GM23248 (cell line): ENCODE measurements around the gene FAM111A. TPM values are rescaled to one million over a fixed set of nuclear protein-coding genes. Genes with fewer than 3 reads are reported as not detected.

Experiments
- DNase-seq: peaks from one replicate; pipeline ENCODE4 v3.0.0-alpha.2; 2015
- H2AFZ ChIP-seq: fragments of 200-600 bp; sonication (generic); 2 replicates; pipeline ENCODE4 v1.6.1; 2016; ENCODE audit warnings: antibody characterized with exemption
- H3F3A ChIP-seq: fragments of 200-600 bp; sonication (generic); 2 replicates; pipeline ENCODE4 v1.6.1; 2016; ENCODE audit warnings: mild to moderate bottlenecking, antibody characterized with exemption, mixed run types; ENCODE audit not compliant: insufficient read depth
- H3K27ac ChIP-seq: fragments of 200-600 bp; sonication (generic); 2 replicates; pipeline ENCODE4 v1.5.1; 2016; ENCODE audit warnings: mild to moderate bottlenecking
- H3K27me3 ChIP-seq: fragments of 200-600 bp; sonication (generic); replicated peaks from 2 replicates; pipeline ENCODE4 v1.6.1; 2016; ENCODE audit warnings: mild to moderate bottlenecking; ENCODE audit not compliant: insufficient read depth
- H3K36me3 ChIP-seq: fragments of 200-600 bp; sonication (generic); 2 replicates; pipeline ENCODE4 v1.6.1; 2016; ENCODE audit warnings: low read depth, mild to moderate bottlenecking
- H3K4me1 ChIP-seq: fragments of 200-600 bp; sonication (generic); 2 replicates; pipeline ENCODE4 v1.6.1; 2016; ENCODE audit warnings: mild to moderate bottlenecking; ENCODE audit not compliant: insufficient read depth
- H3K4me2 ChIP-seq: fragments of 200-600 bp; sonication (generic); one replicate; pipeline ENCODE4 v1.6.1; 2016; ENCODE audit warnings: mild to moderate bottlenecking; ENCODE audit not compliant: unreplicated experiment
- H3K4me3 ChIP-seq: fragments of 200-600 bp; sonication (generic); 2 replicates; pipeline ENCODE4 v1.5.1; 2016; ENCODE audit warnings: mild to moderate bottlenecking
- H3K79me2 ChIP-seq: fragments of 200-600 bp; sonication (generic); 2 replicates; pipeline ENCODE4 v1.6.1; 2016; ENCODE audit warnings: mild to moderate bottlenecking; ENCODE audit not compliant: insufficient read depth
- H3K9ac ChIP-seq: fragments of 200-600 bp; sonication (generic); 2 replicates; pipeline ENCODE4 v1.6.1; 2016; ENCODE audit warnings: mild to moderate bottlenecking
- H3K9me2 ChIP-seq: fragments of 200-600 bp; sonication (generic); 2 replicates; pipeline ENCODE4 v1.6.1; 2016; ENCODE audit warnings: mixed run types, mild to moderate bottlenecking, moderate library complexity; ENCODE audit not compliant: insufficient read depth
- H3K9me3 ChIP-seq: fragments of 200-600 bp; sonication (generic); one replicate; pipeline ENCODE4 v1.6.1; 2017; ENCODE audit warnings: low read depth
- H4K20me1 ChIP-seq: fragments of 200-600 bp; sonication (generic); 2 replicates; pipeline ENCODE4 v1.6.0; 2016; ENCODE audit not compliant: insufficient read depth
- EZH2 ChIP-seq: fragments of 200-600 bp; sonication (generic); IDR thresholded peaks from 2 replicates; pipeline ENCODE4 v1.6.1; 2018; ENCODE audit warnings: antibody characterized with exemption, mild to moderate bottlenecking; ENCODE audit not compliant: insufficient read depth, poor library complexity, severe bottlenecking
- EZH2phosphoT487 ChIP-seq: fragments of 200-600 bp; sonication (generic); IDR thresholded peaks from 2 replicates; pipeline ENCODE4 v1.6.1; 2018; ENCODE audit warnings: antibody characterized with exemption, moderate library complexity, mild to moderate bottlenecking, low read depth; ENCODE audit not compliant: insufficient read depth
- WGBS, 2 experiments: methylation state at CpG; one replicate each; pipeline ENCODE4 v1.1.6; 2015 to 2017; ENCODE audit warnings: low lambda C conversion rate in 2 of 2, low coverage in 1 of 2; ENCODE audit errors: missing lambda C conversion rate in 2 of 2; 5-methylcytosine and 5-hydroxymethylcytosine counted together
- in situ Hi-C: fragments of 300-500 bp; cut with MboI; formaldehyde crosslinking; loops from 2 replicates; pipeline ENCODE4 v1.15.0; 2020
- polyA plus RNA-seq: library from polyadenylated mRNA; unstranded; fragments of >200 nt; fragmentation: Nextera tagmentation; extraction: Ambion mirVana; gene quantifications from 2 replicates; pipeline ENCODE4 v1.2.1, GENCODE V29; 2016
- total RNA-seq: library from RNA; depleted of rRNA; stranded (reverse); fragments of >200 nt; shearing (Covaris generic); gene quantifications from 2 replicates; pipeline ENCODE4 v1.2.3, GENCODE V29; 2014

Gene FAM111A
- total and polyA plus RNA-seq, 2 experiments from 2014 or later: 31.6 to 32.3 TPM

- no peaks in the 10 kb centered on the region for H3K4me1 ChIP-seq
- H3K27me3 ChIP-seq: no peaks in the 10 kb centered on the region; the same call in 1 of the 2 replicates
- H3K79me2 ChIP-seq: no peaks in the 10 kb centered on the region
- no peak overlapping the region for H3K4me3 ChIP-seq
- no peak overlapping the region for H3K4me2 ChIP-seq
- DNase-seq: no peak
- H3K36me3 ChIP-seq: no peaks in the 10 kb centered on the region
- no peak overlapping the region for H3K9ac ChIP-seq
- no peaks in the 10 kb centered on the region for H3F3A ChIP-seq
- no peak overlapping the region for H2AFZ ChIP-seq
- H3K27ac ChIP-seq: no peak overlapping the region
- H4K20me1 ChIP-seq: no peaks in the 10 kb centered on the region
- H3K9me3 ChIP-seq: no peaks in the 10 kb centered on the region
- TF ChIP-seq EZH2phosphoT487 (no peak), EZH2 (no peak)
- in situ Hi-C loops: loop anchor here (25.0 kb wide), 1 partner anchor 496 kb away; no protein-coding TSS in a partner anchor
- 91 to 92% methylated on average over 4 of the region's 4 CpGs for WGBS, 2 experiments
- no peaks in the 10 kb centered on the region for H3K9me2 ChIP-seq
These were observed 48.4 kb downstream of the FAM111A start for GRCh38 chr11:59191095-59191494.

GRCh38 chr11:59191890-59192289, 49.2 kb downstream of the FAM111A start:
- WGBS, 2 experiments: 58 to 60% methylated on average over 8 of the region's 8 CpGs
- no peaks in the 10 kb centered on the region for H3F3A ChIP-seq
- in situ Hi-C loops: loop anchor here (25.0 kb wide), 1 partner anchor 495 kb away; no protein-coding TSS in a partner anchor
- no peaks in the 10 kb centered on the region for H3K79me2 ChIP-seq
- no peaks in the 10 kb centered on the region for H3K36me3 ChIP-seq
- no peak overlapping the region for H3K9ac ChIP-seq
- no peaks in the 10 kb centered on the region for H4K20me1 ChIP-seq
- no peak for DNase-seq
- H3K27ac ChIP-seq: no peak overlapping the region
- no peaks in the 10 kb centered on the region for H3K9me2 ChIP-seq
- no peaks in the 10 kb centered on the region; the same call in 1 of the 2 replicates for H3K27me3 ChIP-seq
- no peaks in the 10 kb centered on the region for H3K4me1 ChIP-seq
- H3K4me3 ChIP-seq: no peak overlapping the region
- no peak overlapping the region for H2AFZ ChIP-seq
- H3K4me2 ChIP-seq: no peak overlapping the region
- no peak for TF ChIP-seq EZH2phosphoT487
- TF ChIP-seq EZH2: no peak
- no peaks in the 10 kb centered on the region for H3K9me3 ChIP-seq

- no peaks in the 10 kb centered on the region; the same call in 1 of the 2 replicates for H3K27me3 ChIP-seq
- TF ChIP-seq EZH2: no peak
- no peak for TF ChIP-seq EZH2phosphoT487
- H3F3A ChIP-seq: no peaks in the 10 kb centered on the region
- no peaks in the 10 kb centered on the region for H4K20me1 ChIP-seq
- no peak overlapping the region for H3K9ac ChIP-seq
- no peak overlapping the region for H2AFZ ChIP-seq
- no peaks in the 10 kb centered on the region for H3K4me1 ChIP-seq
- no peaks in the 10 kb centered on the region for H3K9me2 ChIP-seq
- WGBS, 2 experiments: 62 to 66% methylated on average over 4 of the region's 4 CpGs
- H3K36me3 ChIP-seq: no peaks in the 10 kb centered on the region
- no peak overlapping the region for H3K4me2 ChIP-seq
- no peaks in the 10 kb centered on the region for H3K79me2 ChIP-seq
- no peaks in the 10 kb centered on the region for H3K9me3 ChIP-seq
- no peak overlapping the region for H3K4me3 ChIP-seq
- DNase-seq: no peak
- H3K27ac ChIP-seq: no peak overlapping the region
- in situ Hi-C loops: loop anchor here (25.0 kb wide), 1 partner anchor 495 kb away; no protein-coding TSS in a partner anchor
These were observed 49.9 kb downstream of the FAM111A start for GRCh38 chr11:59192446-59193020.

GRCh38 chr11:59193587-59194130, 51.0 kb downstream of the FAM111A start:
- no peak overlapping the region for H3K9ac ChIP-seq
- no peak for DNase-seq
- no peaks in the 10 kb centered on the region for H3K4me1 ChIP-seq
- in situ Hi-C loops: loop anchor here (25.0 kb wide), 1 partner anchor 494 kb away; no protein-coding TSS in a partner anchor
- H3F3A ChIP-seq: no peaks in the 10 kb centered on the region
- no peak overlapping the region for H3K27ac ChIP-seq
- no peak overlapping the region for H3K4me3 ChIP-seq
- no peaks in the 10 kb centered on the region for H3K36me3 ChIP-seq
- no peaks in the 10 kb centered on the region; the same call in 1 of the 2 replicates for H3K27me3 ChIP-seq
- H3K4me2 ChIP-seq: no peak overlapping the region
- no peaks in the 10 kb centered on the region for H3K79me2 ChIP-seq
- H3K9me2 ChIP-seq: no peaks in the 10 kb centered on the region
- H3K9me3 ChIP-seq: no peaks in the 10 kb centered on the region
- no peak for TF ChIP-seq EZH2
- WGBS, 2 experiments: 72 to 81% methylated on average over 10 of the region's 10 CpGs
- H4K20me1 ChIP-seq: no peaks in the 10 kb centered on the region
- no peak overlapping the region for H2AFZ ChIP-seq
